Loucy (cell line): ENCODE data around the gene AFAP1L1.

Experiments
- H2AFZ ChIP-seq: fragments of 200-600 bp; sonication (generic); 2 replicates; pipeline ENCODE4 v1.6.0; 2016; ENCODE audit warnings: antibody characterized with exemption, mild to moderate bottlenecking, low read length, moderate library complexity
- H3F3A ChIP-seq: fragments of 200-600 bp; 2 replicates; pipeline ENCODE4 v1.6.0; 2016; ENCODE audit warnings: antibody characterized with exemption, low read depth, mild to moderate bottlenecking
- H3K27me3 ChIP-seq: fragments of 200-600 bp; sonication (generic); 2 replicates; pipeline ENCODE4 v1.6.1; 2014; ENCODE audit warnings: low read length, mild to moderate bottlenecking; ENCODE audit not compliant: insufficient read depth, poor library complexity, severe bottlenecking
- H3K36me3 ChIP-seq: fragments of 200-600 bp; sonication (generic); 2 replicates; pipeline ENCODE4 v1.6.1; 2016; ENCODE audit warnings: low read length; ENCODE audit not compliant: insufficient read depth
- H3K4me1 ChIP-seq: fragments of 200-600 bp; sonication (generic); 2 replicates; pipeline ENCODE4 v1.5.1; 2014; ENCODE audit warnings: low read length, mild to moderate bottlenecking; ENCODE audit not compliant: insufficient read depth, poor library complexity, severe bottlenecking
- H3K4me2 ChIP-seq: fragments of 200-600 bp; sonication (generic); 2 replicates; pipeline ENCODE4 v1.6.0; 2014; ENCODE audit warnings: antibody characterized with exemption, low read length, low read depth, mild to moderate bottlenecking; ENCODE audit not compliant: poor library complexity, severe bottlenecking
- H3K4me3 ChIP-seq: fragments of 200-600 bp; sonication (generic); 2 replicates; pipeline ENCODE4 v1.5.1; 2014; ENCODE audit warnings: low read length, mild to moderate bottlenecking, mixed read lengths; ENCODE audit not compliant: poor library complexity, severe bottlenecking
- H3K79me2 ChIP-seq: fragments of 200-600 bp; sonication (generic); 2 replicates; pipeline ENCODE4 v1.6.1; 2014; ENCODE audit warnings: low read length; ENCODE audit not compliant: insufficient read depth
- H3K9ac ChIP-seq: fragments of 200-600 bp; sonication (generic); 2 replicates; pipeline ENCODE4 v1.6.0; 2014; ENCODE audit warnings: mild to moderate bottlenecking, low read depth, low read length, moderate library complexity; ENCODE audit not compliant: poor library complexity, severe bottlenecking
- H3K9me2 ChIP-seq: fragments of 200-600 bp; sonication (generic); replicated peaks from 2 replicates; pipeline ENCODE4 v1.6.1; 2016; ENCODE audit warnings: low read depth, low read length, mixed read lengths
- H3K9me3 ChIP-seq: fragments of 200-600 bp; sonication (generic); 2 replicates; pipeline ENCODE4 v1.6.1; 2014; ENCODE audit warnings: mild to moderate bottlenecking, antibody characterized with exemption, low read length, low read depth; ENCODE audit not compliant: insufficient read depth
- H4K20me1 ChIP-seq: fragments of 200-600 bp; sonication (generic); 2 replicates; pipeline ENCODE4 v1.6.0; 2014; ENCODE audit warnings: antibody characterized with exemption, low read length, mild to moderate bottlenecking; ENCODE audit not compliant: insufficient read depth, poor library complexity, severe bottlenecking
- EZH2phosphoT487 ChIP-seq: fragments of 200-600 bp; IDR thresholded peaks from 2 replicates; pipeline ENCODE4 v1.6.1; 2018; ENCODE audit warnings: antibody characterized with exemption, mild to moderate bottlenecking, moderate library complexity, borderline replicate concordance
- TF ChIP-seq, protein P1 (sequence below): fragments of 200-600 bp; sonication (generic); conservative IDR thresholded peaks from 2 replicates; pipeline ENCODE4 v1.5.1; 2014; ENCODE audit warnings: mild to moderate bottlenecking, antibody characterized with exemption, low read length

Gene AFAP1L1

DNA sequence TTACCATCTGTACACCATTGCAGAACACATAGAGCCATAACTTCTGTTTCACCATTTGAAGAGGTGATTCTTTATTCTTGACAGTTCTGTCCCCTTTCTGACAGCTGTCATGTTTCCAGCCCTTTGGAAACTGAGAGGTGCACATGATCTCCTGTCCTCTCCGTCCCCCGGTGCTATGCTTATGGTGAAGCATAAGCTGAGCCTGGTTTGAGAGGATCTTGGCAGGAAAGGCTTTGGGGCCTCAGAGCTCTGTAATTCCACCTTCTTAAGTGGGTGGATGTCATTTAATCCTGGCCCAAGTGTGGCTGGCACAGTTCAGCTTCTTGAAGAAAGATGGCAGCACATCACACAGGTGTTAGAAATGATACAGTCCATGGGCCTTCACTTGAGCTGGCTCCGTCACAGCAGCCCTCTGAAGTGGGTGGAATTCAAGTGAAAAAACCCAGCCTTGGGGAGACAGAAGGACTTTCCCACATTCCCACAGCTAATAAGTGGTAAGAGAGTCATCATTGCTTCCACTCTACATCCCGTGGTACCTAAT is 43.0 kb downstream of the AFAP1L1 start:
- no peaks in the 10 kb centered on the region for H3K27me3 ChIP-seq
- H3F3A ChIP-seq, result no peaks in the 10 kb centered on the region
- TF ChIP-seq EZH2phosphoT487, result no peak
- TF ChIP-seq, protein P1, sequence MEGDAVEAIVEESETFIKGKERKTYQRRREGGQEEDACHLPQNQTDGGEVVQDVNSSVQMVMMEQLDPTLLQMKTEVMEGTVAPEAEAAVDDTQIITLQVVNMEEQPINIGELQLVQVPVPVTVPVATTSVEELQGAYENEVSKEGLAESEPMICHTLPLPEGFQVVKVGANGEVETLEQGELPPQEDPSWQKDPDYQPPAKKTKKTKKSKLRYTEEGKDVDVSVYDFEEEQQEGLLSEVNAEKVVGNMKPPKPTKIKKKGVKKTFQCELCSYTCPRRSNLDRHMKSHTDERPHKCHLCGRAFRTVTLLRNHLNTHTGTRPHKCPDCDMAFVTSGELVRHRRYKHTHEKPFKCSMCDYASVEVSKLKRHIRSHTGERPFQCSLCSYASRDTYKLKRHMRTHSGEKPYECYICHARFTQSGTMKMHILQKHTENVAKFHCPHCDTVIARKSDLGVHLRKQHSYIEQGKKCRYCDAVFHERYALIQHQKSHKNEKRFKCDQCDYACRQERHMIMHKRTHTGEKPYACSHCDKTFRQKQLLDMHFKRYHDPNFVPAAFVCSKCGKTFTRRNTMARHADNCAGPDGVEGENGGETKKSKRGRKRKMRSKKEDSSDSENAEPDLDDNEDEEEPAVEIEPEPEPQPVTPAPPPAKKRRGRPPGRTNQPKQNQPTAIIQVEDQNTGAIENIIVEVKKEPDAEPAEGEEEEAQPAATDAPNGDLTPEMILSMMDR, result peak; percentile 38
- H3K36me3 ChIP-seq, result no peaks in the 10 kb centered on the region
- no peak overlapping the region for H3K4me2 ChIP-seq
- H3K9me3 ChIP-seq, result no peaks in the 10 kb centered on the region
- H3K79me2 ChIP-seq, result no peaks in the 10 kb centered on the region
- H3K9me2 ChIP-seq, result no peaks in the 10 kb centered on the region
- peaks cover 14% of the 10 kb centered on the region for H3K4me1 ChIP-seq
- no peaks in the 10 kb centered on the region for H4K20me1 ChIP-seq
- H2AFZ ChIP-seq, result no peak overlapping the region
- H3K9ac ChIP-seq, result no peak overlapping the region
- H3K4me3 ChIP-seq, result no peak overlapping the region

DNA sequence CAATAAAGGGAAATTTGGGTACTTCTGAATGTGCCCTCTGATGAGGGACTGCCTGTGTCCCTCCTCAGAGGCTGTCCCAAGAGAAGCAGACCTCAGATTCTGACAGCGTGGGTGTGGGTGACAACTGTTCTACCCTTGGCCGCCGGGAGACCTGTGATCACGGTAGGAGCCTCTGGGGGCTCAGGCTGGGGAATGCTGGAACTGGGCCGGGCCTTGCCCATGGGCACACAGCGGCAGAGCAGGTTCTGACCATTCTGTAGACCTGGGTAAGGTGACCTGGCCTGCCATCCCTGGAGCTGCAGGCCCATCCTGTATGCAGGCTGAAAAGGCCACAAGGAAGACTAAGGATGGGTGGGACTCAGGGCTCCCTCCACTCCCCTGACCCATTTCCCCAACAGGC is 44.1 kb downstream of the AFAP1L1 start:
- Histone ChIP-seq H3K9ac (no peak overlapping the region), H3K4me1 (peaks cover 12% of the 10 kb centered on the region), H3F3A (no peaks in the 10 kb centered on the region), H3K79me2 (no peaks in the 10 kb centered on the region), H4K20me1 (no peaks in the 10 kb centered on the region), H3K36me3 (no peaks in the 10 kb centered on the region), H2AFZ (no peak overlapping the region), H3K4me3 (no peak overlapping the region), H3K4me2 (no peak overlapping the region), H3K27me3 (no peaks in the 10 kb centered on the region), H3K9me3 (no peaks in the 10 kb centered on the region), H3K9me2 (no peaks in the 10 kb centered on the region)
- TF ChIP-seq EZH2phosphoT487, result no peak
- TF ChIP-seq, protein P1, result no peak

DNA sequence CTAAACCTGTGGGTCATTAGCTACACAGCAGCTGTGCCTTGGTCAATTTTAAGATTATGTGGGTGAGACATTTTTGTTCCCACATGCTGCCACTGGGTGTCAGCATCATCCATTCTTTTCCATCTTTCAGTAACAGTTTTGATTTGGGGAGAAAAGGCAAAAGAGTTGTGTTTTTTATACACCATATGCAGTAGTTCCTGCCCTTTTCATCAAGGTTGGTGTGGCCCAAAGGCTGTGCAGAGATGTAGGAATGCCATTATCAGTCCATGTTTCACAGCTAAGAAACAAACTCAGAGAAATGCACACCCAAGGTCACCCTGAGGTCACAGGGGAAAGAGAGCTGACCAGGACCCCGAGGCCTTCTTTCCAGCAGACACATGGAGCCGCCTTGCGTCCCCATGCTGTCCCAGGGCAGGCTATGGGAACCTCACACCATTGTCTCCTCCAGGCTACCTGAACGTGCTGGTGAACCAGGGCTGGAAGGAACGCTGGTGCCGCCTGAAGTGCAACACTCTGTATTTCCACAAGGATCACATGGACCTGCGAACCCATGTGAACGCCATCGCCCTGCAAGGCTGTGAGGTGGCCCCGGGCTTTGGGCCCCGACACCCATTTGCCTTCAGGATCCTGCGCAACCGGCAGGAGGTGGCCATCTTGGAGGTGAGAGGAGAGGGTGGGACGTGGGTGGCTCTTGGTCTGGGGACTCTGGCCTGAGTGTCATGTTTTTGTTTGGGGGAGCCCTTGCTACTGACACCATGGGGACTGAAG is 45.8 kb downstream of the AFAP1L1 start:
- Histone ChIP-seq H3K4me1 (peaks cover 4% of the 10 kb centered on the region), H3K36me3 (no peaks in the 10 kb centered on the region), H3K9ac (no peak overlapping the region), H3K4me2 (no peak overlapping the region), H3K9me2 (no peaks in the 10 kb centered on the region), H3K79me2 (no peaks in the 10 kb centered on the region), H3K27me3 (no peaks in the 10 kb centered on the region), H3K4me3 (no peak overlapping the region), H2AFZ (no peak overlapping the region), H4K20me1 (no peaks in the 10 kb centered on the region), H3K9me3 (no peaks in the 10 kb centered on the region), H3F3A (no peaks in the 10 kb centered on the region)
- no peak for TF ChIP-seq EZH2phosphoT487
- TF ChIP-seq, protein P1, result peak; percentile 80
